Neuronal stem cell (in vitro differentiated cells): ENCODE results near the gene TANK.

Experiments used
- DNase-seq: peaks from one replicate; pipeline ENCODE4 v3.0.0-alpha.2; 2013; ENCODE audit warnings: low spot score
- H2AFZ ChIP-seq: one replicate; pipeline ENCODE4 v1.6.1; 2013; ENCODE audit warnings: mild to moderate bottlenecking, low read length, inconsistent platforms
- H2AK5ac ChIP-seq: 2 replicates; pipeline ENCODE4 v1.6.1; 2013; ENCODE audit warnings: low read depth, mild to moderate bottlenecking, inconsistent platforms, low read length, moderate library complexity, mixed read lengths
- H2BK120ac ChIP-seq: 2 replicates; pipeline ENCODE4 v1.6.1; 2013; ENCODE audit warnings: low read depth, mild to moderate bottlenecking, inconsistent platforms, low read length, moderate library complexity, mixed read lengths
- H2BK12ac ChIP-seq: one replicate; pipeline ENCODE4 v1.6.1; 2013; ENCODE audit warnings: low read length, inconsistent platforms
- H2BK15ac ChIP-seq: 2 replicates; pipeline ENCODE4 v1.6.1; 2013; ENCODE audit warnings: mild to moderate bottlenecking, low read length, inconsistent platforms, mixed read lengths
- H2BK5ac ChIP-seq: one replicate; pipeline ENCODE4 v1.6.1; 2013; ENCODE audit warnings: inconsistent platforms, mild to moderate bottlenecking, low read length, moderate library complexity
- H3K14ac ChIP-seq: one replicate; pipeline ENCODE4 v1.6.1; 2013; ENCODE audit warnings: low read length, inconsistent platforms
- H3K18ac ChIP-seq: 2 replicates; pipeline ENCODE4 v1.6.1; 2013; ENCODE audit warnings: low read length, inconsistent platforms
- H3K23ac ChIP-seq: 2 replicates; pipeline ENCODE4 v1.6.1; 2013; ENCODE audit warnings: low read depth, mild to moderate bottlenecking, mixed read lengths, low read length, inconsistent platforms; ENCODE audit not compliant: poor library complexity
- H3K27ac ChIP-seq: replicated peaks from 3 replicates; pipeline ENCODE4 v1.5.1; 2013; ENCODE audit warnings: low read length, inconsistent platforms
- H3K27me3 ChIP-seq, 3 experiments: 2 replicates each; pipeline ENCODE4 v1.6.1; 2013; ENCODE audit warnings: low read length in 3 of 3, mild to moderate bottlenecking in 2 of 3, inconsistent platforms in 1 of 3, low read depth in 1 of 3, mixed read lengths in 1 of 3, moderate library complexity in 1 of 3; ENCODE audit not compliant: control insufficient read depth in 3 of 3, insufficient read depth in 3 of 3
- H3K36me3 ChIP-seq, 2 donors: replicated peaks in 1 of 2; 2 replicates each; pipeline ENCODE4 v1.6.1; 2013; ENCODE audit warnings: low read length in 2 of 2; ENCODE audit not compliant: control insufficient read depth in 2 of 2, insufficient read depth in 2 of 2
- H3K4ac ChIP-seq: 2 replicates; pipeline ENCODE4 v1.6.1; 2013; ENCODE audit warnings: inconsistent platforms, mild to moderate bottlenecking, low read length, moderate library complexity
- H3K4me1 ChIP-seq, 2 donors: 1 replicate in 1 of 2; 2 replicates in 1 of 2; pipeline ENCODE4 v1.6.1; 2013; ENCODE audit warnings: low read length in 2 of 2, low read depth in 1 of 2; ENCODE audit not compliant: control insufficient read depth in 2 of 2, insufficient read depth in 1 of 2
- H3K4me2 ChIP-seq: one replicate; pipeline ENCODE4 v1.6.1; 2013; ENCODE audit warnings: mild to moderate bottlenecking, low read length, inconsistent platforms; ENCODE audit not compliant: insufficient read depth, poor library complexity, severe bottlenecking
- H3K4me3 ChIP-seq, 2 donors: 2 replicates each; pipeline ENCODE4 v1.5.1; 2013; ENCODE audit warnings: low read length in 2 of 2, mild to moderate bottlenecking in 2 of 2, inconsistent platforms in 1 of 2, moderate library complexity in 1 of 2
- H3K79me1 ChIP-seq: one replicate; pipeline ENCODE4 v1.6.1; 2013; ENCODE audit warnings: low read depth, mild to moderate bottlenecking, inconsistent platforms, low read length, moderate library complexity
- H3K9ac ChIP-seq: one replicate; pipeline ENCODE4 v1.6.1; 2013; ENCODE audit warnings: mild to moderate bottlenecking, low read depth, low read length, inconsistent platforms; ENCODE audit not compliant: poor library complexity
- H3K9me3 ChIP-seq, 2 donors: replicated peaks in 1 of 2; 2 replicates each; pipeline versions ENCODE3 to v1.6.1; 2013; ENCODE audit warnings: low read length in 2 of 2, mild to moderate bottlenecking in 2 of 2, inconsistent platforms in 1 of 2, low read depth in 1 of 2, mixed read lengths in 1 of 2, moderate library complexity in 1 of 2; ENCODE audit not compliant: control insufficient read depth in 2 of 2, insufficient read depth in 1 of 2
- H4K8ac ChIP-seq: one replicate; pipeline ENCODE4 v1.6.1; 2013; ENCODE audit warnings: low read depth, mild to moderate bottlenecking, inconsistent platforms, low read length, moderate library complexity
- H4K91ac ChIP-seq: one replicate; pipeline ENCODE4 v1.6.1; 2013; ENCODE audit warnings: low read length, low read depth, mild to moderate bottlenecking, inconsistent platforms; ENCODE audit not compliant: poor library complexity
- WGBS, 2 donors: extraction: QIAGEN DNeasy Blood & Tissue Kit; methylation state at CpG; one replicate each; pipeline ENCODE4 v1.1.7; 2013; ENCODE audit warnings: missing lambda C conversion rate in 2 of 2, mixed read lengths in 1 of 2; ENCODE audit not compliant: insufficient read length in 2 of 2, insufficient replicate concordance in 1 of 2; ENCODE audit errors: extremely low coverage in 2 of 2; 5-methylcytosine and 5-hydroxymethylcytosine counted together

TANK gene

DNA sequence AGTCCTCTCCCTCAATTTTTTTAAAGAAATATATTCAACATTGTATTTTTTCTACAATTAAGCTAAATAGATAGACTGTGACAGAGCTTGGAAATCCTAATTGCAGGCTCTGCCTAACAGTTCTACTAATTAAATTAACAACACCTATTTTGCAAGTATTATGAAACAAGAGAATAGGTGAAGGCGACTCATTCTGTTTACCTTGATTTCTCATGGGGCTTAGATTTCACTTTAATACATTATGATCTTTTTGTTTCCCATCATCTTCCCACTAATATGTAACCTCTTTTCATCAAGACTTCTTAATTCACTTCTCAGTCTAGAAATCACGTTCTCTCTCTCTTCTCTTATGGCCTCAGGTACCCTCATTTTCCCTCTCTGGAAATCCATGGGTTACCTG, 42.7 kb upstream of the TANK start:
- Histone ChIP-seq H3K27ac (no peak overlapping the region), H3K23ac (no peak overlapping the region), H2AK5ac (no peak overlapping the region), H3K9me3 (no peaks in the 10 kb centered on the region), H3K9ac (no peak overlapping the region), H3K27me3 (no peaks in the 10 kb centered on the region), H4K91ac (no peak overlapping the region), H2BK15ac (no peak overlapping the region), H2BK12ac (no peak overlapping the region), H3K36me3 (no peaks in the 10 kb centered on the region), H4K8ac (no peak overlapping the region), H2BK120ac (no peak overlapping the region), H3K14ac (no peak overlapping the region), H2BK5ac (no peak overlapping the region), H2AFZ (no peak overlapping the region), H3K79me1 (no peaks in the 10 kb centered on the region), H3K18ac (no peak overlapping the region), H3K4ac (no peak overlapping the region), H3K4me3 (no peak overlapping the region), H3K4me1 (peaks cover 0 to 2% of the 10 kb centered on the region in 2 donors), H3K4me2 (no peak overlapping the region)
- no CpG with 5 or more reads among the region's 2 CpGs for WGBS, 2 donors
- no peak for DNase-seq

GRCh38 chr2:161118722-161119121, 41.5 kb upstream of the TANK start:
- Histone ChIP-seq H3K4me3 (no peak overlapping the region), H3K18ac (no peak overlapping the region), H3K36me3 (no peaks in the 10 kb centered on the region), H3K27me3 (no peaks in the 10 kb centered on the region), H2BK12ac (no peak overlapping the region), H3K4me1 (peaks cover 0 to 2% of the 10 kb centered on the region in 2 donors), H2AFZ (no peak overlapping the region), H2BK5ac (no peak overlapping the region), H3K27ac (no peak overlapping the region), H2BK15ac (no peak overlapping the region), H3K14ac (no peak overlapping the region), H3K9me3 (no peaks in the 10 kb centered on the region), H3K23ac (no peak overlapping the region), H3K4me2 (no peak overlapping the region), H4K8ac (no peak overlapping the region), H2AK5ac (no peak overlapping the region), H3K4ac (no peak overlapping the region), H3K9ac (no peak overlapping the region), H4K91ac (no peak overlapping the region), H3K79me1 (no peaks in the 10 kb centered on the region), H2BK120ac (no peak overlapping the region)
- DNase-seq, result no peak

DNA sequence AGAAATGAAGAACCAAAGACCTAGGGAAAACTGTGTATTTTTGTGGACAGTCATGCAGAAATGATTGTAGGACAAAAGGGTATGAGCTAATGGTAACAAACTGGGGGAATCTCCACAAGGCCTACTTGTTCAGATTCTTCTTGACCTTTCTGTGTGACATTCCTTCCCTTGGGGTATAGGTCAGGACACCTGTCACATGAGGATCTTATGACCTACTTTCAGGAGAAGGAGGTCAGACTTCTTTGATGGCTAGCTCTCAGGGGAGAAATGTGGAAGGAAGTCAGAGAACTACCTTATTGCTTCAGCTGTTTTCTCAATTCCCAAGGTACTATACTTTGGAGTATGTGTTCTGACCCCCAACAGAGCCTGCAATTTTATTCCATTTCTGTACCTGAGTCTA, 40.7 kb upstream of the TANK start:
- no peak overlapping the region for H2BK12ac ChIP-seq
- H3K9me3 ChIP-seq, result no peaks in the 10 kb centered on the region
- no peak overlapping the region for H2AFZ ChIP-seq
- no peak overlapping the region for H3K18ac ChIP-seq
- H2AK5ac ChIP-seq, result no peak overlapping the region
- H3K4ac ChIP-seq, result no peak overlapping the region
- no peaks in the 10 kb centered on the region for H3K79me1 ChIP-seq
- no peak overlapping the region for H3K4me3 ChIP-seq
- H3K27ac ChIP-seq, result no peak overlapping the region
- no peak overlapping the region for H3K9ac ChIP-seq
- no peak overlapping the region for H4K91ac ChIP-seq
- H4K8ac ChIP-seq, result no peak overlapping the region
- no peak overlapping the region for H3K14ac ChIP-seq
- H2BK120ac ChIP-seq, result no peak overlapping the region
- no peak overlapping the region for H2BK5ac ChIP-seq
- no peaks in the 10 kb centered on the region for H3K27me3 ChIP-seq
- H3K23ac ChIP-seq, result no peak overlapping the region
- no peak overlapping the region for H2BK15ac ChIP-seq
- DNase-seq, result no peak
- H3K36me3 ChIP-seq, result no peaks in the 10 kb centered on the region
- peaks cover 0 to 2% of the 10 kb centered on the region in 2 donors for H3K4me1 ChIP-seq
- H3K4me2 ChIP-seq, result no peak overlapping the region

DNA sequence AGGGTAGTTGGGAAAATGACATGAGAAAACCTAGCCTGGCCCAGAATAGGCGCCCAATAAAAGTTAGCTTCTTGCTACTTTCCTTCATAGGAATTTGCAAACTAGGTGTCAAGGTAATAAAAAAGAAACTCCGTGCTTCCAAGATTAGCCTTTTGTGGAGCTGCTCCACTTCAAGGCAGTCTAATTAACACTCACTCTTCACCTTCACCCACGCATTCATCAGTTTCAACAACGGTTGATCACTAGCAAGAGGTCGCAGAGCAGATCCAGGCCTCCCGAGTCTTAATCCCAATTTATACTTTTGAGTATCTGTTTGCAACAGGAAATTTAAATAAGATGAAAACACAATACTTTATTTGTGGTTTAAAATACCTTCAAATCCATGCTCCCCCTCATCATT, 39.5 kb upstream of the TANK start:
- Histone ChIP-seq H3K4ac (no peak overlapping the region), H3K4me1 (peaks cover 0 to 2% of the 10 kb centered on the region in 2 donors), H2BK15ac (no peak overlapping the region), H3K4me3 (no peak overlapping the region), H3K79me1 (no peaks in the 10 kb centered on the region), H3K14ac (no peak overlapping the region), H3K9me3 (no peaks in the 10 kb centered on the region), H3K9ac (no peak overlapping the region), H2BK12ac (no peak overlapping the region), H2BK120ac (no peak overlapping the region), H4K8ac (no peak overlapping the region), H3K27me3 (no peaks in the 10 kb centered on the region), H3K4me2 (no peak overlapping the region), H3K27ac (no peak overlapping the region), H3K36me3 (no peaks in the 10 kb centered on the region), H2AFZ (no peak overlapping the region), H3K23ac (no peak overlapping the region), H4K91ac (no peak overlapping the region), H2AK5ac (no peak overlapping the region), H3K18ac (no peak overlapping the region), H2BK5ac (no peak overlapping the region)
- no peak for DNase-seq
- no CpG with 5 or more reads among the region's 6 CpGs for WGBS, 2 donors
